GDM1 (cell line): ENCODE results near the gene TMEM143.
A peak's percentile ranks its signal among the peaks of the same experiment; 100 is the strongest.
"Not testable (repeated sequence)": the region's sequence is repeated elsewhere in the genome, so short reads cannot be mapped to it uniquely, and the experiment has no call there.

Experiments
- DNase-seq: peaks from one replicate; lab custom pipeline; 2025; lab: John Stamatoyannopoulos, UW

TMEM143 gene

DNA sequence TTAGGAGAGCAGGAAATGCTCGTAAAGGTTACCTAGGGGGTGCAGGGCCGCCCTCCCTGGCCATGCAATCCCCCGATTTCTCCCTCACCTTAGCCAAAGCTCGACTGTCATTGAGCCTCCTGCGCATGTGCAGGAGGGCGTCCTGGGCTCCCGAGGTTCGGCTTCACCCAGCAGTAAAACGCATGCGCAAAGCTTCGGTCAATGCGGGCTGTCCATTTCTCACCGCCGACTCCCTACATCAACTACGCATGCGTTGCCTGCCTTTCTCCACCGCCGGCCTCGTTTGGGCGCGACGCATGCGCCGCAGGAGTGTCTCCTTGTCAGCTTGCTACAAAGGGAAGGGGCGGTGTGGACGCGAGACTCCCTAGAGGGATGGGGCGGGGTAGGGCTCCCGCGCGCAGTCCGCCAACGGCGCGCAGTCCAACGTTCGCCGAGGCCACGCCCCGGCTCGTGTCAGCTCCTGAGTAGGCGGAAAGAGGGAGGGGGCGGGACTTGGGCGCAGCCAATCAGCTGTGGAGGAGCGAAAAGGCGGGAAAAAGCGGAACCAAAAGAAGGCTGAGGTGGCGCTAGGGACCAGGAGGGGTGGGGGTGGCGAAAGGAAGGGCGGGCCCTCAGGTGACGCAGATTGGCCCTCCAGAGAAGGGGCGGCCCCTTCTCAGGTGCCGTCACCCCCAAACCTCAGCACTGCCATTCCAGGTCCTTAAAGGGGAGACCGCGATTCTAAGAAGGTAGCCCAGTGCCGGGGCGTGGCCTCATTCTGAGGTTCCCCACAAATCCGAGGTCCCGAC is at the start of gene TMEM143, which contains the start of gene SYNGR4:
Gene TMEM143, minus strand, starts transcription at position 131 of the 788 bp plus-strand sequence. Its CDS starts 20 bp downstream, at position 111.
Gene SYNGR4, plus strand, starts transcription at position 558 of the 788 bp plus-strand sequence. CDS start 1,476 bp downstream, outside the sequence.
- peak; percentile 100 for DNase-seq

DNA sequence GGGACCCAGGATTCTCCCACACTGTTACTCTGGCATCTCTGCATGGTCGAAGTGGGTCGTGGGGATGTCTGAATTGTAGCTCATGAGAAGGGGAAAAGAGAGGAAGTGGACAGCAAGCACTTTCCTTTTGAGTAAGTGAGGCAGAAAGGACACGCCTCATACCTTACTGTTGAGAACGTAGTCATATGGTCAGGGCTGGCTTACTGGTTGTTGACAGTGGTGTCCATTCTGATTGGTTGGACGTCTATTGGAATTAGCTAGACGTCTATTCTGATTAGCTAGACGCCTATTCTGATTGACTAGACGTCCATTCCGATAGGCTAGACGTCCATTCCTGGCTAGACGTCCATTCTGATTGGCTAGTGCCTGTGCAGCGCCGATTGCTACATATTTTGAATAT is 42.1 kb upstream of the TMEM143 start:
- no peak for DNase-seq

DNA sequence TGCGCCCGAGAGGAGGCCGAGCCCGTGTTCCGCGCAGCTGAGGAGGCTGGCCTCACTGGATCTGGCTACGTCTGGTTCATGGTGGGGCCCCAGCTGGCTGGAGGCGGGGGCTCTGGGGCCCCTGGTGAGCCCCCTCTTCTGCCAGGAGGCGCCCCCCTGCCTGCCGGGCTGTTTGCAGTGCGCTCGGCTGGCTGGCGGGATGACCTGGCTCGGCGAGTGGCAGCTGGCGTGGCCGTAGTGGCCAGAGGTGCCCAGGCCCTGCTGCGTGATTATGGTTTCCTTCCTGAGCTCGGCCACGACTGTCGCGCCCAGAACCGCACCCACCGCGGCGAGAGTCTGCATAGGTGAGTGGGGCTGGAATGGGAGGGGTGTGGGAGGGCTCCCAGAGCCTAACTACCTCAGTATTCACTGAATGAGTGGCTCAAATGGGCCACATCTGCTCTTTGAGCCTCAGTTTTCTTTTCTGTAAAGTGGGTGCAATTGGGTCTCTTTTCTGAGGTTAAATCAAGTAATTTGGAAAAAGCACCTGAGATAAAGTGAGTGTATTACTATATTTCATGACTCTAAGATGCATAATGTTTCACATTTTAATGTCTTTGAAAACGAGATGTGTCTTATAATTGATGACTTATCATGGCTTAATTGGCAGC is 41.4 kb upstream of the TMEM143 start:
- no peak for DNase-seq

DNA sequence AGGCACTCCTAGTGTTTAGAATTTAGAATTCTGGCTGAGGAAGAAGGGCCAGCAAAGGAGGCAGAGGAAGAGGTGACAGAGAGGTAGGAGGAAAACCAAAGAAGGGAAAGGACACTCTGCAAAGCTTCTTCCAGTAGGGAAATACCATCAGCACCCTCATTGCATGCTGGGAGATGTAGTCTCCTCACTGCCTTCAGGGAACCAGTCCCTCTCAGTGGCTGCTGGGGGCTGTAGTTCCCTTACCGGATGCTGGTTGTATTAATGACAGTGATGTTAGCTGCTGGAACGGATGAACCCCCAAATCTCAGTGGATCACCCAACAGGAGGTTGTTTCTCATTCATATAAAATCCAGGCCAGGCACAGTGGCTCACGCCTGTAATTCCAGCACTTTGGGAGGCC is 39.9 kb upstream of the TMEM143 start:
- DNase-seq = peak; percentile 46

DNA sequence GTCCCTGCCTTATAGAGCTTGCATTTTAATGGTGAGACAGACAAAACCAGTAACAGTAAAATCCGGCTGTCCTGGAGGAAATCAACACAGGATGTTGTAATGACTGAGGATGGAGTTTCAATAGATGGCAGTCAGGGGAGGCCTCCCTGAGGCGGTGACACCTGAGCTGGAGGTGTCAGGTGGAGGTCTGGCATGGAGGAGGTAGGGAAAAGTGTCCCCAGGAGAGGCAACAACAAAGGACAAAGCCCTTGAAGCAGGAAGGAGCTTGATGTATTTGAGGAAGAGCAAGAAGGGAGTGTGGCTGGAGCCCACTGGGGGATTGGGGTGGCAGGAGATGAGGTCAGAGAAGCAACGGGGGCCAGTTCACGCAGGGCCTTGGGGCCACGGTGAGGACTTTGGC is 37.5 kb upstream of the TMEM143 start:
- DNase-seq = no peak

DNA sequence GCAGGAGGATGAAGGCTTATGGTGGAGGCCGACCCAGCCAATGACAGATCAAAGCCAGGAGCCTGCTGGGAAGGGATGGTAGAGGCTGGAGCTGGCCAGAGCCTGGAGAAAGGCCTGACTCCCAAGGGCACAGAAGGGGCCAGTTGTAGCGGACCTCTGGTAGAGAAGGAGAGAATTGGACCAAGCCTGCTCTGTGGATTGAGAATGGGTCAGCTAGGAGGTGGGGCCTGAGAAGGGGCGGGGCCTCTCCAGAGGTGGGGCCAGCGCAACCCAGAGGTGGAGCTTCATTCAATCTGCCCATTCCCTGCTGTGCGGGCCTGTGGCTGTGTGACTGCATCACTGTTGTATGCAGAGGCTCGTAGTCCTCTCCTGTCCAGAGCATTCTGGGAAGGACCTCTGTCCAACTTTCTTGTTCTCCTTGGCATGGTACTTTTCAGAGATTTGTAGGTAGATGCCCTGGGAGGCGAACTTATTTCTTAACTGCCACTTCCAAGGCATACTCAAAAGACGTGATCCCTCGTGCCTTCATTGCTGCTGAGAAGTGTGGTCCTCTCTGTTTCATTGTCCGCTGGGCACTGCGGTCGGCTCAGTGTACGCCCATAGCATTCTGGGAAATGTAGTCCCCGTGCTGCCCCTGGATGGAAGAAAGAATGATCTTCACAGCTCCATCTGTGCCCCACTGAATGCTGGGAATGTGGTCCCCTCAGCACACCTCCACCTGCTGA is 36.4 kb upstream of the TMEM143 start:
- no peak for DNase-seq

DNA sequence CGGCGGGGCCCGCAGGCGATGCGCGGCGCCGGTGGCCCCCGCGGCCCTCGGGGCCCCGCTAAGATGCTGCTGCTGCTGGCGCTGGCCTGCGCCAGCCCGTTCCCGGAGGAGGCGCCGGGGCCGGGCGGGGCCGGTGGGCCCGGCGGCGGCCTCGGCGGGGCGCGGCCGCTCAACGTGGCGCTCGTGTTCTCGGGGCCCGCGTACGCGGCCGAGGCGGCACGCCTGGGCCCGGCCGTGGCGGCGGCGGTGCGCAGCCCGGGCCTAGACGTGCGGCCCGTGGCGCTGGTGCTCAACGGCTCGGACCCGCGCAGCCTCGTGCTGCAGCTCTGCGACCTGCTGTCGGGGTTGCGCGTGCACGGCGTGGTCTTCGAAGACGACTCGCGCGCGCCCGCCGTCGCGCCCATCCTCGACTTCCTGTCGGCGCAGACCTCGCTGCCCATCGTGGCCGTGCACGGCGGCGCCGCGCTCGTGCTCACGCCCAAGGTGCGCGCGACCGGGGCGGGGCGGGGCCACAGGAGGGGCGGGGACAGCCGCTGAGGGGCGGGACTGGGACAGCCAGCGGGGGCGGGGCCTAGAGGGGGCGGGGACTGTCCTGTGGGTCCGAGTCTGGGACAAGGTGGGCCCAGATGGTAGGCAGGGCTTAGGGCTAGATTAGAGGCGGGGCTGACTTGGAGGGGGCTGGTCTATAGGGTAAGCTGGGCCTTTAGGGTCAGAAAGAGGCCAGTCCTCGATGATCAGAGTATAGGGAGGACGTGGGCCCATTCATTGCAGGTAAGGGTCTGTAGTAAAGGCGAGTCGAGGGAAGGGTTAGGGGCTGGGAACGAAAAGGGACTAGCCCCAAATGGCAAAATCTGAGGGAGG is 34.9 kb upstream of the TMEM143 start:
- peak; percentile 93 for DNase-seq

DNA sequence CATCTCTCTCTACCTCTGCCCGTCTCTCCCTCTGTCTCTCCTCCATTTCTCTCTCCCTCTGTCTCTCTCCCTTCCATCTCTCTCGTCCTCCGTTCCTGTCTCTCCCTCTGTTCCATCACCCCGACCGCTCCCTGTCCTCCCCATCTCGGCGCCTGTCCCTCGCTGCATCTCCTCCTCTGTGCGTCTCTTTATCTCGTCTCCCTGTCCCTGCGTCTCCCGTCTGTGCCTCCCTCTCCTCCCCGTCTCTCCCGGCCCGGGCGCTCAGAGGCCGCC is 34.3 kb upstream of the TMEM143 start:
- no peak for DNase-seq

DNA sequence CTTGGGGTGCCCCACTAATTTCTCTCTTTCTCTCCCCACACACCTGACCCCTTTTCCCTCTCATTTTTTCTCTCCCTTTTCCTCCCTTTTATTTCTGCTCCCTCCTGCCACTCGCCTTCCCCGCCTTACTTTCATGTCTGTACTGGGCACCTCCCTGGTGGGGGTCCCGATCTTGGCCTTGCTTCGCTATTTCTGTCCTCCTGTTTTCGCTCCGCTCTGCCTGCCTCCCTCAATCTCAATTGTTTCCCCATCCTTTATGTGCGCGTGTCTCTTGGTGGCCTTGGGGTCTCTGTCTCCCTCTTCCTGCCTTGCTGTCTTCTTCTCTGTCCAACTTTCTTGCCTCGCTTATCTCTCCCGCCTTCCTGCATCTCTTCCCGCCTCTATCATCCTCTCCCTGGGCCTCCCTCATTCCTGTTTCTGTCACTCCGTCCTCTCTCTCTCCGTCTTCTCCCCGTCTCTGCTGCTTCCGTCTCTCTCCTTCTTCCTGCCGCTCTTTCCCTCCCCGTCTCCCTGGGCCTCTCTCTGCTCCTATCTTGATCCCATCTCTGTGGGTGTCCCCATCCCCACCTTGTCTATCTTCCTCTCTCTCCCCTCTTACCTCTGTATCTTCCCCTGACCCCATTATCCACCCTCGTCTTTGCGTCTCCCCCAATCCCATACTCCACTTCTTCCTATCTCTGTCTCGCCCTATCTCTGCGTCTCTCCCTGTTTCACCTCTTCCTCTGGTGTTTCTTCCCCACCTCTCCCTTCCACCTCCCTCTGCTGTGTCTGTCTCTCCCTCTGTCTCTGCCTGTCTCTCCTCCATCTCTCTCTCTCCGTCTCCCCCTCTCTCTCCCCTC is 33.7 kb upstream of the TMEM143 start:
- no peak for DNase-seq

DNA sequence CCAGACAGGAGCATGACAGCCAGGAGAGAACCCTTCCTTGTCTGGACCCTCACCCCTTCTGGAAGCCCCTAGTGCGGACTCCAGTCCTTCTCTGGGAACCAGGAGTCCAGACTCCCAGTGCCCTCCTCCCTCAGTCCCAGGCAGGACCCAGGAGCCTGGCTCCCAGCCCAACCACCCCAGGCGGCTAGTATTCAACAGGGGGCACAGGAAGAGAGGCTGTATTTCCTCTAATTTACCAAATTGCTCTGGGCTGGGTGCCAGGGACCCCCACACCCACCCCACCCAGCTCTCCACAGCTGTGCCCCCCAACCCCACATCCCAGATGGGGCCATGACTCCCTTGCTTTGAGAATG is 33.1 kb upstream of the TMEM143 start:
- no peak for DNase-seq

DNA sequence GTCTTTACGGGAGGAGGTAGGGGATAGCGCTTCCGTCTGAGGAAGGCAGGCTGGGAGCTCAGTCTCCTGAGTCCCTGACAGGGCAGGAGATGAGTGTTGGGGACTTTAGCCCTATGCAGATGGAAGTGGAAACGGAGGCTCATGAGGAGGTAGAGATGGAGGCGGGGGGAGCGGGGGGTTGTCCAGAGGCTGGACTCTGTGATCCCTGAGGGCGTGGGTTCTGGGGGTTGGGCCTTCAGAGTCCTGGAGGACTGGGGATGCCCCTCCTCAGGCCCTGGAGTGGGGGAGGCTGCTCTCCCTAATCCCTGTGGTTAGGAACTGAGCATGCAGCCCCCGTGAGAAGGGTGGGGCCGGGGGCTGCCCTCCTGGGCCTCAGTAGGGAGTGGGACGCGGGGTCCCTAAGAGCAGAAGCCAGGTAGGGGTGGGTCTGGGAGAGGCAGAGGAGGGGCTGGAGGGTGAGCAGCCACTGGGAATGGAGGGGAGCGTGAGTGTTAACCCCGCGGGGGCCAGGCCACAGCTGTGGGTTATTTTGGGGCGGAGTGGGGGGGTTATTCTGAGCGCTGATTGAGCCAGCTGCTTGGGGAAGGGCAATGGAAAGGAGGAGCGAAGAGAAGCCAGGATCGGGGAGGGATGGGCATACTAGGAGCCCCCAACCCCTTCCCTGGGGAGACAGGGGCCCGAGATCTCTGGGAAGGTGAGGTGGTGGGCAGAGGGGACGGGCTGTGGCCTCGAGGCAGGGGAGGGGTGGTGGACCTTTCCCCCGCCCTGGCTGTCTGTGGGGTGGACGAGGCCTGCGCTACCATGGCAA is 32.5 kb upstream of the TMEM143 start:
- DNase-seq = no peak

DNA sequence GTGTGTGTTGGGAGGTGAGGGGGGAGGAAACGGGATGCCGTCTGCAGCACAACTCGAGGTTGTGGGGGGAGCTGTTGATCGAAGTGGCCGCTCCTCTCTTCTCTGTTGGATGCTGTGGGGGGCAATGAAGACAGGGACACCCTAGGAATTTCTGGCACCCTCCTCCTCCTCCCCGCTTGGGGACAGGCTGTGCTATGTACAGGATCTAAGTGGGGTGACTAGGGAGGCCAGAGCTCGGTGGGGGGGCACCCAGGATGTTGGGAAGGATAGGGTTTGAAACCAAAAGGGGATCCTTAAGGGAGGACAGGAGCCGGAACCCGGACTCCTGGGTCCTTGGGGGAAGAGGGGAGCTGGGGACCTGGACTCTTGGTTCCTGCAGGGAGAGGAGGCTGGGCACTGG is 31.8 kb upstream of the TMEM143 start:
- no peak for DNase-seq

DNA sequence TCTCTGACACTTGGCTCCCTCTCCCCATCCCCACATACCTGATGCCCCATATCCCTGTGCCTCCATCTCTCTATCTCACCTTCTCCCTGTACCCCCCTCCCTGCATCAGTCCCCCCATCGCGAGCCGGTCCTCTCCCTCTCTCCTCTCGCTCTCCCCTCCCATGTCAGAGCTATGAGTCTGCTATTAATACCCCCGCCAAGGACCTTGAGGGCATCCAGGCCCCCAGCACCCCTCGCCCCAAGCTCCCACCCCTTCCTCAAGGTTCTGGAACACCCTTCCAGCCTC is 31.4 kb upstream of the TMEM143 start:
- no peak for DNase-seq

DNA sequence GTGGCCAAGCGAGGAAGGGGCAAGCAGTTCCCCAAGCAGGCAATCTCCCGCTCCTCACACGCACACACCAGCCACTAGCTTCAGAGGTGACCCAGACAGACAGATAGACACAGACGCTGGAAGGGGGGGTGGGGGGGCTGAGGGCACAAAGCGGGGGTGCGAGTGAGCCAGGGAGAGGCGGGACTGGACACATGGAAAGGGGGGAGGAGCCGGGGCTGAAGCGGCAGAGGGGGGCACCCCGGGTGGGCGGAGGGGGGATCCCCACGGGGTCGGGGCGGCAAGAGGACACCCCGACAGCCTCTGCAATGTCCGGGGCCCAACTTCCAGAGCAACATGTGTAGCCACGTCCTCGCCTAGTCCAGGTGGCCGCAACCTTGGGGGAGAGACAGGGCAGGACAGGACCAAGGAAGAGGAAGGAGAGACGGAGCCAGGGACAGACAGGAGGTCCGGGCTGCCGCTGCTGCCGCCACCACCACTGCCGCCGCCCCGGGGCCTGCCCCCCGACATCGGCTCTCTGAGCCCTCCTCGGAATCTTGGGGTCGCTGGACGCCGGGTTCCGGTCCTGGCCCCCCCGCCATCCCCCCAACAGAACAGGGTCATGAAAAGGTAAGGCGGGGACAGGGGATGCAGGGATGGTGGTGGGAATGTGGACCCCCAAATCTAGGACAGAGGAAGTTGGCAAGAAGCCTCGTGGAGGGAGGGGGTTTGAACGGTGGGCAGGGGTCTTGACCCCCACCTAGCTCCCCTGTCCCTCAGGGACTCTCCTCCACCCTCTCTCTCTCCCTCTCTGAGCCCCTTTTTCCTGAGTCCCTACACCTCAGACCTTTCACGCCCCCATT is 30.8 kb upstream of the TMEM143 start:
- DNase-seq = no peak

DNA sequence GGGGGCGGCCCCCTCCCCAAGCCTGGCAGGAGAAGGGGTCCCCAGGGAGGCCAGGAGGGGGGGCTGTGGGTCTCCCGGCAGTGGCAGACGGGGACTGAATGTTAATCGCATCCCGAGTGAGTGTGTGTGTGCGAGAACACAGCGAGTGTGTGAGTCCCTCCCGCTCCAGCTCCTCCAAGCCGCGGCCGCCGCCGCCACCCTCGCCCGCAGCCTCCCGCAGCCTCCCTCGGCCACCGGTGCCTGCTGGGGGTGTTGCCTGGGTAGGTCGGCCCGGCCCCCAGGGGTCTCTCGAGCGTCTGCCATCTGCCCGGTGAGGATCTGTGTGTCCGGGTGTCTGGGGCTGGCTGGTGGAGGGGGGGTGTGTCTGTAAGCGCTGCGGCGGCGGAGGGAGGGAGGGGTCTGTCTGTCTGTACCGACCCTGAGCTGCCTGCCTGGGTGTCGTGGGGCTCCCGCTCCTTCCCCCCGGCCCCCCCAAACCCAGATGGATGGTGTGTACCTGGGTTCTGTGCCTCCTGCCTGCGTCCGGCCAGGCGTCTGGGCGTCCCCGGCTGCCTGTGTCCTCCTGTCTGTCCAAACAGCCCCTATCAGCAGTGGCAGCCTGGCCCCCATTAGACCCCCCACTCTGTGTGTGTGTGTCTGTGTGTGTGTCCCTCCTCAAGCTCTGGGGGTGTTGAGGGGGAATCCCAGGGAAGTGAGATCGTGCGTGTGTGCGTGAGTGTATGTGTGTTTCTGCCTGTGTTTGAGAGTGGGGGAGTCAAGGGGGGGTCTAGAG is 30.0 kb upstream of the TMEM143 start, which contains the start of gene GRIN2D:
Gene GRIN2D, plus strand, starts transcription at position 110 of the 772 bp plus-strand sequence. CDS start 4,725 bp downstream, outside the sequence.
- DNase-seq = no peak

DNA sequence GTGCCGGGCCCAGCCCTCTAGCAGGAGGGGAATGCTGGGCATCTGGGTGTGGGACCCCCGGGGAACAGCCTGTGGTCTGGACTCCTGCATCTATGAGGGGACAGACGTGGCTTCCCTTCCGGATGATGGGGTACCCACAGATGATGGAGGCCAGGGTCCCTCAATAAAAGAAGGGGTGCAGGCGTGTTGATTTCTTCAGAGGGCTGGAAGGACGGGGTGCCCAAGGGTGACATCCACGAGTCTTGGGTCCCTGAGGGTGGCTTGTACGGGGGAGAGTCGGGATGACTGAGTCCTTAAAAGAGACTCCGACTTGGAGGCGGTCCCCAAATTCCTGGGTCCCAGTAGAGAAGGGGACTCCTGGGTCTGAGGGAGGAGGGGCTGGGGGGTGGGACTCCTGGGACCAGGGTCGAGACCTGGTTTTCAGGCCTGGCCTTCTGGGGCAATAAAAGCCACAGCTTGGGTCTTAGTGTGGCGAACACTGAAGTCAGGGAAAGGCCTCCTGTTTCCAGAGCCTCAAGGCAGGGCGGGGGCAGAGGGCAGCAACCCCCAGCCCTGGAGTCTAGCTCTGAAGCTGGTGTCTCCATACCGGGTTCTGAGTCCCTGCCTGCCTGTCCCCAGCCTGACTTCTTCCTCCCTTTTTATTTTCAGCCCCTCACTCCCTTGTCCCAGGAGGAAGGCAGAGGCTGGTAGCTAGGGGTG is 29.3 kb upstream of the TMEM143 start:
- no peak for DNase-seq

DNA sequence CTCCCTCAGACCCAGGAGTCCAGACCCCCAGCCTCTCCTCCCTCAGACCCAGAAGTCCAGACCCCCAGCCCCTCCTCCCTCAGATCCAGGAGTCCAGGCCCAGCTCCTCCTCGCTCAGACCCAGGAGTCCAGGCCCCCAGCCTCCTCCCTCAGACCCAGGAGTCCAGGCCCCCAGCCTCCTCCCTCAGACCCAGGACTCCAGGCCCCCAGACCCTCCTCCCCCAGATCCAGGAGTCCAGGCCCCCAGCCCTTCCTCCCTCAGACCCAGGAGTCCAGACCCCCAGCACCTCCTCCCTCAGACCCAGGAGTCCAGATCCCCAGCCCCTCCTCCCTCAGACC is 28.2 kb upstream of the TMEM143 start:
- not testable (repeated sequence) for DNase-seq
